ENCODE results near the gene SH3RF3.

The SH3RF3 gene

GRCh38 chr2:109396202-109397180, 267.5 kb downstream of the SH3RF3 start:
- DNase-seq (ENCODE audit: low read depth) = no peak

- no peak for DNase-seq (ENCODE audit: low read depth)
Observed at GRCh38 chr2:109397893-109398292, 268.9 kb downstream of the SH3RF3 start.

GRCh38 chr2:109398366-109399015, 269.5 kb downstream of the SH3RF3 start:
- no peak for DNase-seq (ENCODE audit: low read depth)

- DNase-seq (ENCODE audit: low read depth) = no peak
Observed at GRCh38 chr2:109399066-109399465, 270.1 kb downstream of the SH3RF3 start.

- DNase-seq (ENCODE audit: low read depth) = no peak
Observed at GRCh38 chr2:109400102-109400501, 271.1 kb downstream of the SH3RF3 start.

GRCh38 chr2:109401370-109401769, 272.4 kb downstream of the SH3RF3 start:
- no peak for DNase-seq (ENCODE audit: low read depth)

GRCh38 chr2:109402180-109402579, 273.2 kb downstream of the SH3RF3 start:
- DNase-seq (ENCODE audit: low read depth) = no peak

GRCh38 chr2:109402980-109403840, 274.2 kb downstream of the SH3RF3 start:
- DNase-seq (ENCODE audit: low read depth) = no peak

- DNase-seq (ENCODE audit: low read depth) = no peak
Observed at GRCh38 chr2:109403841-109404201, 274.8 kb downstream of the SH3RF3 start.

GRCh38 chr2:109404681-109405080, 275.7 kb downstream of the SH3RF3 start:
- DNase-seq (ENCODE audit: low read depth) = no peak

- DNase-seq (ENCODE audit: low read depth) = no peak
Observed at GRCh38 chr2:109405873-109406272, 276.9 kb downstream of the SH3RF3 start.

GRCh38 chr2:109406301-109406700, 277.3 kb downstream of the SH3RF3 start:
- no peak for DNase-seq (ENCODE audit: low read depth)

- no peak for DNase-seq (ENCODE audit: low read depth)
Observed at GRCh38 chr2:109407276-109408042, 278.5 kb downstream of the SH3RF3 start.

GRCh38 chr2:109408043-109408335, 279.0 kb downstream of the SH3RF3 start:
- no peak for DNase-seq (ENCODE audit: low read depth)

- DNase-seq (ENCODE audit: low read depth) = no peak
Observed at GRCh38 chr2:109409321-109410038, 280.5 kb downstream of the SH3RF3 start.

- DNase-seq (ENCODE audit: low read depth) = no peak
Observed at GRCh38 chr2:109410039-109410815, 281.2 kb downstream of the SH3RF3 start.

- DNase-seq (ENCODE audit: low read depth) = no peak
Observed at GRCh38 chr2:109411640-109412325, 282.8 kb downstream of the SH3RF3 start.

- DNase-seq (ENCODE audit: low read depth) = no peak
Observed at GRCh38 chr2:109415581-109416013, 286.6 kb downstream of the SH3RF3 start.

GRCh38 chr2:109417701-109418335, 288.8 kb downstream of the SH3RF3 start:
- DNase-seq (ENCODE audit: low read depth) = no peak
